ENCODE measurements around the gene HMSD.

DNA sequence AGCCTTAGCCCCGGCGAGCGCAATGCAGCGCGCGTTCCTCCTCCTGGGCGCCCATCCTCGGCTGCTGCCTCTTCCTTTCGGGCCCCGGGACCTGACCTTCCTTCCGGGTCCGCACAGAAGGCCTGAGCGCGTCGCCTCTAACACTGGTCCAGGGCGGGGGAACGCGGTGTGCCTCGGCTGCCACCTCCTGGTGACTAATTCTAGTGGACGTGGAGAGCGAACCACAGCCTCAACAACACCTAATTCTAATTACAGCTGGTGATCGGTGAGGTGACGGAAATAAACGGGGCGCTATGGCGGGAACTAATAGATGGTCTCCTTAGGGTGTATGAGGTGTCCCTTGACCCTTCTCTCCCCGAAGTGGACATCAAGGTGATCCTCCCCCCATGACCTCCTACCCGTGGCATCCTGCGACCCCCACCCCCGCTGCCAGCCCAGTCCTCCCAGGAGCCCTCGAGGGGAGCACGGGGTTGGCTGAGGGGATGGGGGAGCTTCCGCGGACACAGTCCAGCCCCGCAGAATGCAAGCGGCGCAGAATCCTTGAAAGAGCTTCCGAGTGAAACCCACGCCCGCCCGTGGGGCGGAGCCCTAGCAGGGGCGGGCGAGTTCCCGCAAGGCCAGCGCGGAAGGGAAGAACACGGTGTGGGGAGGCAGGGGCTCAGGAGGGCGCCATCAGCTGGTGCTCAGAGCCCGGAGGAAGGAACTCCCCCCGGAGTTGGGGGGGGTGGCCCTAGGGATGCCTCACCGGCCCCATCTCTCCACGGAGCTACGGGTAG, 12.8 kb upstream of the HMSD start:
- TF ChIP-seq, protein P1, sequence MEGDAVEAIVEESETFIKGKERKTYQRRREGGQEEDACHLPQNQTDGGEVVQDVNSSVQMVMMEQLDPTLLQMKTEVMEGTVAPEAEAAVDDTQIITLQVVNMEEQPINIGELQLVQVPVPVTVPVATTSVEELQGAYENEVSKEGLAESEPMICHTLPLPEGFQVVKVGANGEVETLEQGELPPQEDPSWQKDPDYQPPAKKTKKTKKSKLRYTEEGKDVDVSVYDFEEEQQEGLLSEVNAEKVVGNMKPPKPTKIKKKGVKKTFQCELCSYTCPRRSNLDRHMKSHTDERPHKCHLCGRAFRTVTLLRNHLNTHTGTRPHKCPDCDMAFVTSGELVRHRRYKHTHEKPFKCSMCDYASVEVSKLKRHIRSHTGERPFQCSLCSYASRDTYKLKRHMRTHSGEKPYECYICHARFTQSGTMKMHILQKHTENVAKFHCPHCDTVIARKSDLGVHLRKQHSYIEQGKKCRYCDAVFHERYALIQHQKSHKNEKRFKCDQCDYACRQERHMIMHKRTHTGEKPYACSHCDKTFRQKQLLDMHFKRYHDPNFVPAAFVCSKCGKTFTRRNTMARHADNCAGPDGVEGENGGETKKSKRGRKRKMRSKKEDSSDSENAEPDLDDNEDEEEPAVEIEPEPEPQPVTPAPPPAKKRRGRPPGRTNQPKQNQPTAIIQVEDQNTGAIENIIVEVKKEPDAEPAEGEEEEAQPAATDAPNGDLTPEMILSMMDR (IDR thresholded peaks at IDR 0.05; ENCODE audit: low read length): peak; percentile 73
- no peak for TF ChIP-seq EZH2 (optimal IDR thresholded peaks at IDR 0.05; ENCODE audit: low read depth, low read length)
- no peak for TF ChIP-seq EZH2phosphoT487 (IDR thresholded peaks at IDR 0.05; ENCODE audit: low read length)
